T-helper 2 cell treated with Interferon-gamma antibody and Interleukin-4, amounts not matched to agents 100 ng/mL and 5 ng/mL, for 36 hours (primary cell): ENCODE results near the gene ORAI2. TPM values are rescaled to one million over a fixed set of nuclear protein-coding genes. Genes with fewer than 3 reads are reported as not detected.
"Not testable (repeated sequence)": the region's sequence is repeated elsewhere in the genome, so short reads cannot be mapped to it uniquely, and the experiment has no call there.

Source experiments
- intact Hi-C: fragments of 100-400 bp; cut with micrococcal nuclease; formaldehyde crosslinking; loops from one replicate; pipeline ENCODE4 v1.15.1; 2023
- total RNA-seq: library from RNA; stranded (reverse); gene quantifications from 2 replicates; pipeline ENCODE4 v1.2.3, GENCODE V29; 2022

ORAI2 gene
- total RNA-seq, 1 donor from 2014 or later = 66.0 TPM

DNA sequence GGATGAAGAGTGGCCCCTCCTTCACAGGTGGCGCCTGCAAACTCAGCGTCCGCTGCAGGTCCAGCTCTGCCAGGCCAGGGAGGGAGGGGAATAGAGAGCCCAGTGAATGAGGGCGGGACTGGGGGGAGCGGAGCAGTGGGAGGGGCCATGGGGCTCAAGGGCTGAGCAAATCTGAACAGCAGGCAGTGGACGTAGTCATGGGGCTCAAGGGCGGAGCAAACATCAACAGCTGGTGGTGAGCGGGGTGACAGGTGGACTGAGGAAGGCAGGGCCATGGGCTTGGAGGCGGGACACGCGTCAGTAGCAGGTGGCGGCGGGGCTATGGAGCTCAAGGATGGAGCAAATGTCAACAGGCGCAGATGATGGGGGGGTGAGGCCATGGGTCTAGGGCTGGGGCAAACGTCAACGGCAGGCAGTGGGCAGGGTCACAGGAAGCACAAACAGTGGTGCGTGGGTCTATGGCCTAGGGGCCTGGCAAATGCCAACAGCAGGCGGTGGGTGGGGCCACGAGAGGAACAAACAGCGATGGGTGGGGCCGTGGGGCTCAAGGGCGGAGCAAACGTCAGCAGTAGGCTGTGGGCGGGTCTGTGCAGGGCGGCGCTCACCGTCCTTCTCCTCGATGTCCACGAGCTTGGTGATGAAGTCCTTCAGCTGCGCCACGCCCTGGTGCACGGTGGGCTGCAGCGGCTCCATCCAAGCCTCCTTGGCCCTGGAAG is 60.0 kb downstream of the ORAI2 start:
- intact Hi-C loops = not testable (repeated sequence)

DNA sequence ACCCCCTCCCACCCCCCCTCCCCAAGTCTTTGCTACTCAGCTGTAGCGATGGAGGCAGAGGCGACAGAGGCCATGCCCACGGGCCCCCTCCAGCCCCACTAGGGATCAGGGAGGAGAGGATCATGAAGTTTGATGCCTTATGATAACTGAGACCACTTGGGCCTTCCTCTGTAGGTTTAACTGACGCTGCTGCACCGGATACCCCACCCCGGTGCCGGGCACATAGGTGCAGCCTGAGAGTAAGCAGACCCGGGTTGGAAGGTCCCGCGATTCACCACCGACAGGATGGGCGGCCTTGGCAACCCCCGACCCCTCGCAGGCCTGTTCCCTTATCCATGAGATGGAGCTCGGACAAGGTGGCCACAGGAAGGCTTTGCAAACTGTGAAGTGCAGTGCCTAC is 60.7 kb downstream of the ORAI2 start:
- intact Hi-C loops = not testable (repeated sequence)

DNA sequence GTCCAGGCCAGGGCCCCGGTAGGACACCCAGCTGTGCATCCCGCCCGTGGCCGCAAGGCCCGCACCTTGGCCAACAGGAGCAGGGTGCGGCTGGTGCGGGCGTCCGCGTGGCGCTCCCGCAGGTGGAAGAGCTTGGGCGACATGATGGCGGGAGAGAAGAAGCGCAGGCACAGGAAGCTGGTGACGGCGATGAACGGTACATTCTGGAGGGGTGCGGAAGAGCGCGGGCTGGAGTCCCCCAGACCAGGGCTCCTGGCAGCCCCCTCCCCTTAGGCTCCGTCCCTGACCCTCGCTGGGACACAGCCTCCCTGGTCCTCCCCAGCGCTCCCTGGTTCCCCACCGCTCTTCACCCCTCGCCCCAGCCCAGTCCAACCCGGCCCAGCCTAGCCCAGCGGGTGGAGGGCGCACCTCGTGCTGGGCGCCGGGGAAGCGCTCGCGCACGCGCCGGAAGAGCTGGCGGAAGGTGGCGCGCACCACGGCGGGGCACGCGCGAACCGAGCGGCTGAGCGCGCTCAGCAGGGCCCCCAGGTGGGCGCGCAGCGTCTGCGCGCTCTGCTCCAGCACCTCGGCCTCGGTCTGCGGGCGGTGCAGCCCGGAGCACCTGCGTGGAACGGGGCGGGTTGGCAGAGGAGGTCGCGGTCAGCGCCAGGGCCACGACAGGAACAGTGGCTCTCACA is 61.2 kb downstream of the ORAI2 start:
- intact Hi-C loops = not testable (repeated sequence)

DNA sequence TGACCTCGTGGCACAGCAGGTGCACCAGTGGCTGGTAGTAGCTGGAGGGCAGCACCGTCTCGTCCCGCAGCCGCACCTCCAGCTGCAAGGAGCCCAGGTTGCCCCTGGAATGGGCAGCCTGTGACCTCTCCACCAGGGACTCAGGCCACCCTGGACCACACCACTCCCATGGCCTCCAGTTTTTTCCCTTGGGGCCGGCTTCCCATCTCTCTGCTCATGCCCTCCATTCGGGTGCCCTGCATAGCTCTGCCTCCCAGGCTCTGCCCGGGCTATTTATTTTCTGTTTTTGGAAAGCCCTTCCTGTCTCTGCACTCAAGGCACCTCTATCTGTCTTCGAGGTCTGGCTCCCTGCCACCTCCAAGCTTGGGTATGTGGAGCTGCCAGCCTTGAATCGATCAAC is 63.5 kb downstream of the ORAI2 start:
- intact Hi-C loops = not testable (repeated sequence)

DNA sequence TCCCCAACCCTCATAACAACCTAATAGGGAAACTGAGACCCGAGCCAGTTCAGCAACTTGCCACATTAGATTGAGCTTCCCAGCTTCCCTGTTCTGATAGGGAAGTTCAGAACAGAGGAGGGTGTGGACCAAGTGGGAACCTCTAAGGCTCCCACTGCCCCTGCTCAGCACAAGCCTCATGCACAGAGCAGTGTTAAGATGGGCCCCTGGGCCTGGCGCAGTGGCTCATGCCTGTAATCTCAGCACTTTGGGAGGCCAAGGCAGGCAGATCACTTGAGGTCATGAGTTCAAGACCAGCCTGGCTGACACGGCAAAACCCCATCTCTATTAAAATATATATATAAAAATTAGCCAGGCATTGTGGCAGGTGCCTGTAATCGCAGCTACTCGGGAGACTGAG is 63.9 kb downstream of the ORAI2 start:
- intact Hi-C loops = not testable (repeated sequence)

DNA sequence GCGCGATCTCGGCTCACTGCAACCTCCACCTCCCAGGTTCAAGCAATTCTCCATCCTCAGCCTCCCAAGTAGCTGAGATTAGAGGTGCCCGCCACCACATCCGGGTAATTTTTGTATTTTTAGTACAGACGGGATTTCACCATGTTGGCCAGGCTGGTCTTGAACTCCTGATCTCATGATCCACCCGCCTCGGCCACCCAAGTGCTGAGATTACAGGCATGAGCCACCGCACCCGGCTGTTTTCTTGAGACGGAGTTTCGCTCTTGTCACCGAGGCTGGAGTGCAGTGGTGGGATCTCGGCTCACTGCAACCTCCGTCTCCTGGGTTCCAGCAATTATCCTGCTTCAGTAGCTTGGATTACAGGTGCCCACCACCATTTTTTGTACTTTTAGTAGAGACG is 64.9 kb downstream of the ORAI2 start:
- intact Hi-C loops = not testable (repeated sequence)

DNA sequence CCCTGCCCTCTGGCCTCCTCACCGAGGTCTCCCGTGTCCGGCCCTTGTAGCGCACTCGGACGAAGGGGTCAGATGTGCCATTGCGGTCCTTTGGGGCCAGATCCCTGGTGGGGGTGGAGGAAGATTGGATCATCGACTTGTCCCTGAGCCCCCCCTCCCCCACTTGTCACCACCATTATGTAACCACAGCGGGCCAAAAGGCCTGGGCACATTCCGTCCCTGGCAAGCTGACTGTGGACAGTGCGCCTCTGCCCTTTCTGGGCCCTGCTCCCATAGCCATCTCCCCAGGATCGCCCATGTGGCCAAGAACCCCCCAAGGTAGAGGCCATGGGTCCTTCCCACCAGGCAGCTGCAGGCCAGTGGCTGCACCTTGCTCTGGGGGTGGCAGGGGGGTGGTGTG is 69.8 kb downstream of the ORAI2 start:
- intact Hi-C loops = not testable (repeated sequence)

DNA sequence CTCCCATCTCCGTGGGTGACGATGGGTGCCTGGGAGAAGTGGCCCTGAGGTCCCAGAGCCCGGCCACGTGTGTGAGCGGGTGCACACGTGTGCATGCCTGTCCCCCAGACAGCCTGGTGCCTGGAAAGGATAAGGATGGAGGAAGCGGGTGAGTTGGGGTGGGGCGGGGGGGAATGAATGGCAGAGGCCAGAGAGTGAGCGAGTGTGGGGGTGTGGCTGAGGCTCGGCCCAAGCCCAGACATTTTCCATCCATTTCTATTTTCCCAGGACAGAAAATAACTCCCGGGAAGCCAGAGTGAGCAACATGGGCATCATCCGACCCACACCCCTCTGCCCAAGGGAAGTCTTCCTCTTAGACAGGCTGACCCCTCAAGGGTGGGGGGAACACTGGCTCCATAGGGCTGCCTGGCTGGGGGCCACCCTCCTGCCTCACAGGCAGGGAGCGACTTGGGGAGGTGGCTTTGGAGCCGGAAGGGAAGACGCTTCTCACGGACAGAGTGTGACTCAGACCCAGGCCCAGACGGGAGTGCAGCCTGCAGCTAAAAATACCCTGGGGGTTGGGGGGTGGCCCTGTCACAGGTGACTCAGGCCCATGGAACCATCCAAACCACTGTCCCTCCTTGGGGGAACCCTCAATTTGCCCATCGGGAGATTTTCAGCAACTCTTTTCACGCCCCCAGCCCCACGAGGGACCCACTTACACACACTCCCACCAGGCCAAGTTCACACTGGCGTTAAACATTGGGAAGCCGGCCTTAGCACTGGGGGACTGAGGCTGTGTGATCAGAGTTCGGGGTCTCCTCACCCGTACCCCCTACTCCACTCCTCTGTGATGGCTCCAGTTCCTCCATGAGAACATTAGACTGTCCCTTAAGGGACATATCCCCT is 72.2 kb downstream of the ORAI2 start:
- intact Hi-C loops = not testable (repeated sequence)

Other genes starting within 250 kb of the ORAI2 start
- gene SH2B2, start 146.7 kb upstream of the ORAI2 start, total RNA-seq = 0.30 and 0.45 TPM in 2 replicates
- not detected in 2 replicates for gene SPDYE6, start 77.1 kb upstream of the ORAI2 start, total RNA-seq
- 23.2 and 27.5 TPM in 2 replicates for gene PRKRIP1, start 37.2 kb upstream of the ORAI2 start, total RNA-seq
- 10.2 and 10.5 TPM in 2 replicates for gene ALKBH4, start 31.3 kb downstream of the ORAI2 start, total RNA-seq
- gene LRWD1, start 31.4 kb downstream of the ORAI2 start, total RNA-seq = 21.5 and 23.3 TPM in 2 replicates
- 51.7 and 53.4 TPM in 2 replicates for gene POLR2J, start 45.3 kb downstream of the ORAI2 start, total RNA-seq
- gene RASA4B, start 84.2 kb downstream of the ORAI2 start, total RNA-seq = 16.2 and 17.0 TPM in 2 replicates
- gene UPK3BL2, start 110.1 kb downstream of the ORAI2 start, total RNA-seq = 20.6 and 25.0 TPM in 2 replicates
- not detected in 2 replicates for gene SPDYE2, start 117.7 kb downstream of the ORAI2 start, total RNA-seq
- 54.6 and 58.9 TPM in 2 replicates for gene POLR2J3, start 139.0 kb downstream of the ORAI2 start, total RNA-seq
- 39.4 and 40.5 TPM in 2 replicates for gene RASA4, start 183.2 kb downstream of the ORAI2 start, total RNA-seq
- 16.6 and 25.2 TPM in 2 replicates for gene UPK3BL1, start 209.2 kb downstream of the ORAI2 start, total RNA-seq
- gene SPDYE2B, start 216.7 kb downstream of the ORAI2 start, total RNA-seq = not detected in 2 replicates
- 19.0 and 20.8 TPM in 2 replicates for gene POLR2J2, start 238.1 kb downstream of the ORAI2 start, total RNA-seq